ENCODE data around the gene CREB3.

The CREB3 gene

GRCh38 chr9:35738924-35739323 lies 6.5 kb downstream of the CREB3 start:
- H3K4me3 ChIP-seq (replicated peaks; ENCODE audit: low read depth, low read length) = no peak overlapping the region
- DNase-seq (ENCODE audit: extremely low read depth, insufficient read length) = no peak
- no peaks in the 10 kb centered on the region for H3K27me3 ChIP-seq (replicated peaks; ENCODE audit: control insufficient read depth, insufficient read depth, low read length)
- no peak for TF ChIP-seq CTCF (IDR thresholded peaks at IDR 0.05; ENCODE audit: insufficient read depth, low read length, poor library complexity, severe bottlenecking)
- peaks cover 42% of the 10 kb centered on the region for H3K36me3 ChIP-seq (ENCODE audit: control insufficient read depth, insufficient read depth, low read length)

- H3K36me3 ChIP-seq (ENCODE audit: control insufficient read depth, insufficient read depth, low read length) = peaks cover 48% of the 10 kb centered on the region
- DNase-seq (ENCODE audit: extremely low read depth, insufficient read length) = no peak
- TF ChIP-seq CTCF (IDR thresholded peaks at IDR 0.05; ENCODE audit: insufficient read depth, low read length, poor library complexity, severe bottlenecking) = no peak
- no peak overlapping the region for H3K4me3 ChIP-seq (replicated peaks; ENCODE audit: low read depth, low read length)
- no peaks in the 10 kb centered on the region for H3K27me3 ChIP-seq (replicated peaks; ENCODE audit: control insufficient read depth, insufficient read depth, low read length)
These were observed 7.8 kb downstream of the CREB3 start for GRCh38 chr9:35740243-35740642.

- no peak for DNase-seq (ENCODE audit: extremely low read depth, insufficient read length)
These were observed 9.3 kb downstream of the CREB3 start for GRCh38 chr9:35741740-35742139.

GRCh38 chr9:35743452-35743851 lies 11.0 kb downstream of the CREB3 start:
- H3K4me3 ChIP-seq (replicated peaks; ENCODE audit: low read depth, low read length) = no peak overlapping the region
- H3K36me3 ChIP-seq (ENCODE audit: control insufficient read depth, insufficient read depth, low read length) = peaks cover 33% of the 10 kb centered on the region
- H3K27me3 ChIP-seq (replicated peaks; ENCODE audit: control insufficient read depth, insufficient read depth, low read length) = no peaks in the 10 kb centered on the region
- DNase-seq (ENCODE audit: extremely low read depth, insufficient read length) = no peak
- TF ChIP-seq CTCF (IDR thresholded peaks at IDR 0.05; ENCODE audit: insufficient read depth, low read length, poor library complexity, severe bottlenecking) = no peak

More at GRCh38 chr9:35741740-35742139, 9.3 kb downstream of the CREB3 start:
- Histone ChIP-seq H3K4me3 (replicated peaks; ENCODE audit: low read depth, low read length) (no peak overlapping the region), H3K36me3 (ENCODE audit: control insufficient read depth, insufficient read depth, low read length) (peaks cover 43% of the 10 kb centered on the region), H3K27me3 (replicated peaks; ENCODE audit: control insufficient read depth, insufficient read depth, low read length) (no peaks in the 10 kb centered on the region)
- no peak for TF ChIP-seq CTCF (IDR thresholded peaks at IDR 0.05; ENCODE audit: insufficient read depth, low read length, poor library complexity, severe bottlenecking)

- DNase-seq (ENCODE audit: extremely low read depth, insufficient read length) = no peak
- peaks cover 31% of the 10 kb centered on the region for H3K36me3 ChIP-seq (ENCODE audit: control insufficient read depth, insufficient read depth, low read length)
These were observed 11.5 kb downstream of the CREB3 start for GRCh38 chr9:35743880-35744518.

More at GRCh38 chr9:35743880-35744518, 11.5 kb downstream of the CREB3 start:
- Histone ChIP-seq H3K4me3 (replicated peaks; ENCODE audit: low read depth, low read length) (no peak overlapping the region), H3K27me3 (replicated peaks; ENCODE audit: control insufficient read depth, insufficient read depth, low read length) (no peaks in the 10 kb centered on the region)
- no peak for TF ChIP-seq CTCF (IDR thresholded peaks at IDR 0.05; ENCODE audit: insufficient read depth, low read length, poor library complexity, severe bottlenecking)
